Hepatocyte (in vitro differentiated cells): ENCODE measurements around the gene TOMM70. TPM values are rescaled to one million over a fixed set of nuclear protein-coding genes. Genes with fewer than 3 reads are reported as not detected.

Source experiments
- DNase-seq: peaks from one replicate; pipeline ENCODE4 v3.0.0-alpha.2; 2016; ENCODE audit warnings: low spot score
- H2AFZ ChIP-seq: fragments of 200-600 bp; sonication (generic); 2 replicates; pipeline ENCODE4 v1.6.0; 2016; ENCODE audit warnings: antibody characterized with exemption, mild to moderate bottlenecking
- H3K27ac ChIP-seq: fragments of 200-600 bp; sonication (generic); 2 replicates; pipeline ENCODE4 v1.5.1; 2016; ENCODE audit warnings: mild to moderate bottlenecking
- H3K27me3 ChIP-seq: fragments of 200-600 bp; sonication (generic); 2 replicates; pipeline ENCODE4 v1.6.1; 2016
- H3K36me3 ChIP-seq: fragments of 200-600 bp; sonication (generic); replicated peaks from 2 replicates; pipeline ENCODE4 v1.5.1; 2016; ENCODE audit warnings: low read depth; ENCODE audit not compliant: insufficient read depth
- H3K4me1 ChIP-seq: fragments of 200-600 bp; sonication (generic); 2 replicates; pipeline ENCODE4 v1.5.1; 2016; ENCODE audit warnings: mild to moderate bottlenecking, moderate library complexity; ENCODE audit not compliant: insufficient read depth
- H3K4me2 ChIP-seq: fragments of 200-600 bp; sonication (generic); 2 replicates; pipeline ENCODE4 v1.6.0; 2016
- H3K4me3 ChIP-seq: fragments of 200-600 bp; sonication (generic); 2 replicates; pipeline ENCODE4 v1.5.1; 2016; ENCODE audit warnings: mild to moderate bottlenecking
- H3K79me2 ChIP-seq: fragments of 200-600 bp; sonication (generic); 2 replicates; pipeline ENCODE4 v1.6.0; 2017; ENCODE audit warnings: mild to moderate bottlenecking
- H3K9me2 ChIP-seq: fragments of 200-600 bp; sonication (generic); replicated peaks from 2 replicates; pipeline ENCODE4 v1.6.0; 2017; ENCODE audit warnings: mild to moderate bottlenecking; ENCODE audit not compliant: insufficient read depth
- H3K9me3 ChIP-seq: fragments of 200-600 bp; sonication (generic); 2 replicates; pipeline ENCODE4 v1.5.1; 2016; ENCODE audit warnings: low read depth, mild to moderate bottlenecking
- H4K20me1 ChIP-seq: fragments of 200-600 bp; sonication (generic); 2 replicates; pipeline ENCODE4 v1.6.0; 2016; ENCODE audit warnings: mild to moderate bottlenecking; ENCODE audit not compliant: insufficient read depth, poor library complexity, severe bottlenecking
- CTCF ChIP-seq: fragments of 200-600 bp; sonication (generic); IDR thresholded peaks from 2 replicates; pipeline ENCODE4 v1.5.1; 2016; ENCODE audit warnings: antibody characterized with exemption, mild to moderate bottlenecking; ENCODE audit not compliant: poor library complexity
- EZH2 ChIP-seq: fragments of 200-600 bp; sonication (generic); IDR thresholded peaks from 2 replicates; pipeline ENCODE4 v1.6.1; 2016; ENCODE audit warnings: antibody characterized with exemption, mild to moderate bottlenecking, borderline replicate concordance
- EZH2phosphoT487 ChIP-seq: fragments of 200-600 bp; sonication (generic); IDR thresholded peaks from one replicate; pipeline ENCODE4 v1.6.1; 2018; ENCODE audit warnings: antibody characterized with exemption, mild to moderate bottlenecking, low read depth, moderate library complexity; ENCODE audit not compliant: unreplicated experiment, severe bottlenecking
- WGBS: methylation state at CpG from one replicate; pipeline ENCODE4 v1.1.6; 2016; ENCODE audit warnings: low lambda C conversion rate; ENCODE audit errors: missing lambda C conversion rate; 5-methylcytosine and 5-hydroxymethylcytosine counted together
- polyA plus RNA-seq: library from polyadenylated mRNA; unstranded; fragments of >200 nt; fragmentation: Nextera tagmentation; extraction: Ambion mirVana; gene quantifications from 2 replicates; pipeline ENCODE4 v1.2.1, GENCODE V29; 2016
- total RNA-seq: library from RNA; depleted of rRNA; stranded (reverse); fragments of >200 nt; gene quantifications from 2 replicates; pipeline ENCODE4 v1.2.3, GENCODE V29; 2014

TOMM70 gene
- total and polyA plus RNA-seq, 2 experiments from 2014 or later = 23.2 to 75.7 TPM

- 97% methylated on average over 1 of the region's 1 CpG for WGBS
- no peak overlapping the region for H3K4me2 ChIP-seq
- no peaks in the 10 kb centered on the region for H3K36me3 ChIP-seq
- no peaks in the 10 kb centered on the region for H3K9me2 ChIP-seq
- H2AFZ ChIP-seq = no peak overlapping the region
- no peak overlapping the region for H3K27ac ChIP-seq
- H3K4me1 ChIP-seq = no peaks in the 10 kb centered on the region
- no peak overlapping the region for H3K4me3 ChIP-seq
- no peak for DNase-seq
- TF ChIP-seq CTCF = no peak
- TF ChIP-seq EZH2 = no peak
- no peak for TF ChIP-seq EZH2phosphoT487
- no peaks in the 10 kb centered on the region for H3K27me3 ChIP-seq
- H3K9me3 ChIP-seq = no peaks in the 10 kb centered on the region
- no peaks in the 10 kb centered on the region for H4K20me1 ChIP-seq
- H3K79me2 ChIP-seq = no peaks in the 10 kb centered on the region
Observed at GRCh38 chr3:100416863-100417262, 16.0 kb upstream of the TOMM70 start.

DNA sequence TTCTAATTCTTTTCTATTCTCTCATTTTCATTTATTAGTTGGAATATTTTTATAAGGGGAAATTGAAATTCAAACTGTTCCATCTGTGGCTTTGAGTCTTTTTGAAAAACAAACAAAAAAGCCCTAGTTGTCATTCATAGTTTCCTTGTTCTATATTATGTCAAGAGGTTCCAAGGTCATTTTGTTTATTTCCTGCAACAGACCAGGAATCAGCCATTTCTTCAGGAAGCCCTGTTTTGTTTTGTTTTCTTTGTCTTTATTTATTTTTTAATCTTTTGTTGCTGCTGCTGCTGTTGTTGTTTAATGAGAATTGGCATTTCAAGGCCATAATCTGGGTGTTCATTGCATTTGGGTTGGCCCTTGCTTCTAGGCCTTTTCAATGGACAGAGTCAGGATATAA, 15.3 kb upstream of the TOMM70 start:
- no peaks in the 10 kb centered on the region for H3K79me2 ChIP-seq
- H3K27ac ChIP-seq = no peak overlapping the region
- H3K9me3 ChIP-seq = no peaks in the 10 kb centered on the region
- H3K4me3 ChIP-seq = no peak overlapping the region
- H3K36me3 ChIP-seq = no peaks in the 10 kb centered on the region
- no peak for DNase-seq
- H3K4me2 ChIP-seq = no peak overlapping the region
- H4K20me1 ChIP-seq = no peaks in the 10 kb centered on the region
- no peak overlapping the region for H2AFZ ChIP-seq
- TF ChIP-seq EZH2 (no peak), CTCF (no peak), EZH2phosphoT487 (no peak)
- H3K4me1 ChIP-seq = no peaks in the 10 kb centered on the region
- H3K9me2 ChIP-seq = no peaks in the 10 kb centered on the region
- H3K27me3 ChIP-seq = no peaks in the 10 kb centered on the region

DNA sequence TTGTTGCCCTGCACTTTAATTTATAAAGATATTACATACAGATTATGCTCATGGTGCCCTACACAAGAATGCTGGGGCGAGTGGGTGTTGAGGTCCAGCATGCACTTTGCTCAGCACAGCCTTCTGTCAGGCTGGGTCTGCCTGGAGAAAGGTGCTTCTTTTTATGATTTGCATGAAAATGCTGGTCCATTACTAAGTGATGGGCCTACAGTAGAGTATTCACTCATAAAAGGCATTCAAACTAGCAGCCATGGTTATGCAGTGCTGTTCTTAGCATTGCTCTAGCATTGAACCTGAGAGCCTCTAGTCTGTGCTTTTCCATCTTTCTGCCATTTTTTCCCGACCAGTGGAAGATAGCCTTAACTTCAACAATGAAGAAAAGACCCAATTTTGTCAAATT, 12.7 kb upstream of the TOMM70 start:
- Histone ChIP-seq H3K9me3 (no peaks in the 10 kb centered on the region), H3K27ac (no peak overlapping the region), H3K9me2 (no peaks in the 10 kb centered on the region), H3K79me2 (peaks cover 10% of the 10 kb centered on the region), H2AFZ (no peak overlapping the region), H3K36me3 (no peaks in the 10 kb centered on the region), H3K4me2 (no peak overlapping the region), H3K27me3 (no peaks in the 10 kb centered on the region), H3K4me3 (no peak overlapping the region), H3K4me1 (no peaks in the 10 kb centered on the region), H4K20me1 (no peaks in the 10 kb centered on the region)
- no peak for TF ChIP-seq EZH2phosphoT487
- no peak for TF ChIP-seq EZH2
- no peak for TF ChIP-seq CTCF
- no peak for DNase-seq
- 86% methylated on average over 2 of the region's 2 CpGs for WGBS

DNA sequence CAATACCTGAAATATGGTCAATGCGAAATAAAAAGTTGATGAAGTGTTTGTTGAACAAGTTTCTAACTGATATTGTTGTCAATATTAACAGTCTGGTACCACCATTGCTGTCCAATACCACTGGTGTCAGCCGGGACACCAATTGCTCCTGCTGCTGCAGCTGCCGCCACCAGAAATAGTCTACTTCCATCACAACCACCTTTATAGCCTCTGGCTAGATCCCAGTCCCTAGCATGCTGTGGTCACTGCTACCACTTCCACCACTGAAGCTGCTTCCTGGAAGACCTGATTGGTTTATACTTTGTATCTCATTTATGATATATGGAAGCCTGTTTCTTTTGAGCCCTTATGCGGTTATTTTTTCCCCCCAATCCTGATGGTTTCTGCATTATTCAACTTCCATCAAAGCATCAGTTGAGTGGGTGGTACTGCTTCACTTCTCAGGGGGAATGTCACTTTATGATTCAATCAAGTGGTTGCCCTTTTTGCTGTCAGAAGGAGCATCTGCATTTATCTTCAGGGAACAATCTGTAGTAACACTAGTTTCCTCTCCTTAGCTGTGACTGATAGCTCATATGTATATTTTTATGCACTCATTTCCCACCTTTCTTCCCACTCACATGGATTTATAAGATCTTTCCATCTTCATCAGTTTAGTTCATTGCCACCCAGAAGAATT, 12.2 kb upstream of the TOMM70 start:
- H3K4me2 ChIP-seq = no peak overlapping the region
- H4K20me1 ChIP-seq = no peaks in the 10 kb centered on the region
- H3K79me2 ChIP-seq = peaks cover 13% of the 10 kb centered on the region
- no peaks in the 10 kb centered on the region for H3K4me1 ChIP-seq
- no peak overlapping the region for H2AFZ ChIP-seq
- no peaks in the 10 kb centered on the region for H3K9me3 ChIP-seq
- no peak overlapping the region for H3K27ac ChIP-seq
- TF ChIP-seq CTCF (no peak), EZH2phosphoT487 (no peak), EZH2 (no peak)
- WGBS = 96% methylated on average over 4 of the region's 4 CpGs
- DNase-seq = no peak
- H3K4me3 ChIP-seq = no peak overlapping the region
- no peaks in the 10 kb centered on the region for H3K27me3 ChIP-seq
- no peaks in the 10 kb centered on the region for H3K36me3 ChIP-seq
- no peaks in the 10 kb centered on the region for H3K9me2 ChIP-seq
